ENCODE measurements around the gene SOCS1. TPM values are rescaled to one million over a fixed set of nuclear protein-coding genes. Genes with fewer than 3 reads are reported as not detected.

Gene SOCS1
- total RNA-seq, 4 donors from 2014 or later, result 6.5 to 26.8 (median 18.0) TPM

- no peak for DNase-seq (ENCODE audit: low spot score)
- ATAC-seq (ENCODE audit: low FRiP score), result no peak
- TF ChIP-seq CTCF (IDR thresholded peaks at IDR 0.05), result no peak
Observed at GRCh38 chr16:11278681-11279628, 23.0 kb upstream of the SOCS1 start.

GRCh38 chr16:11277607-11278337 is 21.8 kb upstream of the SOCS1 start:
- no peak for DNase-seq (ENCODE audit: low spot score)
- ATAC-seq (ENCODE audit: low FRiP score), result no peak
- TF ChIP-seq CTCF (IDR thresholded peaks at IDR 0.05), result no peak

GRCh38 chr16:11276896-11277593 is 21.0 kb upstream of the SOCS1 start:
- TF ChIP-seq CTCF (IDR thresholded peaks at IDR 0.05), result no peak
- ATAC-seq (ENCODE audit: low FRiP score), result no peak

GRCh38 chr16:11276143-11276895 is 20.3 kb upstream of the SOCS1 start, which contains the start of gene PRM2:
PRM2 (minus strand) TSS chr16:11276480; CDS start chr16:11276370, 110 bp downstream.
- ATAC-seq (ENCODE audit: low FRiP score) (no peak), DNase-seq (ENCODE audit: low spot score) (no peak)

More at GRCh38 chr16:11276896-11277593, 21.0 kb upstream of the SOCS1 start:
- DNase-seq (ENCODE audit: low spot score), result no peak

GRCh38 chr16:11274964-11275363 is 19.0 kb upstream of the SOCS1 start:
- ATAC-seq (ENCODE audit: low FRiP score), result no peak
- TF ChIP-seq CTCF (IDR thresholded peaks at IDR 0.05), result no peak
- DNase-seq (ENCODE audit: low spot score), result no peak

More at GRCh38 chr16:11276143-11276895, 20.3 kb upstream of the SOCS1 start, which contains the start of gene PRM2:
- no peak for TF ChIP-seq CTCF (IDR thresholded peaks at IDR 0.05)

GRCh38 chr16:11273721-11274324 is 17.8 kb upstream of the SOCS1 start:
- DNase-seq (ENCODE audit: low spot score) (no peak), ATAC-seq (ENCODE audit: low FRiP score) (no peak)
- TF ChIP-seq CTCF (IDR thresholded peaks at IDR 0.05), result no peak

Data from omental fat pad (tissue), 4 donors.